Measurements from ENCODE around the gene C2CD5.
A peak's percentile ranks its signal among the peaks of the same experiment; 100 is the strongest.
"Not testable (repeated sequence)": the region's sequence is repeated elsewhere in the genome, so short reads cannot be mapped to it uniquely, and the experiment has no call there.

C2CD5 gene

GRCh38 chr12:22544038-22544979 is at the start of gene C2CD5:
TSS of gene C2CD5 (minus strand) at chr12:22544542. CDS start at chr12:22544150, 392 bp downstream.
- DNase-seq (ENCODE audit: low spot score), result peak; percentile 98

DNA sequence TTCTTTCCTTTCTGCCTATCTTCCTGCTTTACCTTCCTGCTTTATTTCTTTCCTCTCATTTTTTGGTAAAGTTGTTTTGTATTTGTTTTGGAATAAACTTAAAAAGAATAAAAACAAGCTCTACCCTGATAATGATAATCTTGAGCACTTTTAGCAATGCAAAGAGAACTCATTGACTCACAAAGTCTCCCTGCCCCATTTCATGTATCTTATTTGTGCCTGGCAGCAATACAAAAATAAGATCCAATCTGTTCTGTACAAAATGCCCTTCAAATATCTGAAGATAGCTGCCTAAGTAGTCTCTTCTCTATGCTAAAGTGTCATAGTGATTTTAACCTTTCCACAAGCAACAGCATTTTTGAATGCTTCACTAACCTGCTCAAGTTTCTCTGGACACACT is 49.5 kb upstream of the C2CD5 start:
- no peak for DNase-seq (ENCODE audit: low spot score)

- peak; percentile 3 for DNase-seq (ENCODE audit: low spot score)
Measured at GRCh38 chr12:22588817-22589216, 44.5 kb upstream of the C2CD5 start.

GRCh38 chr12:22578328-22578727 is 34.0 kb upstream of the C2CD5 start:
- DNase-seq (ENCODE audit: low spot score), result no peak

GRCh38 chr12:22577667-22578066 is 33.3 kb upstream of the C2CD5 start:
- DNase-seq (ENCODE audit: low spot score), result no peak

- DNase-seq (ENCODE audit: low spot score), result no peak
Measured at GRCh38 chr12:22576473-22576872, 32.1 kb upstream of the C2CD5 start.

GRCh38 chr12:22576065-22576464 is 31.7 kb upstream of the C2CD5 start:
- no peak for DNase-seq (ENCODE audit: low spot score)

DNA sequence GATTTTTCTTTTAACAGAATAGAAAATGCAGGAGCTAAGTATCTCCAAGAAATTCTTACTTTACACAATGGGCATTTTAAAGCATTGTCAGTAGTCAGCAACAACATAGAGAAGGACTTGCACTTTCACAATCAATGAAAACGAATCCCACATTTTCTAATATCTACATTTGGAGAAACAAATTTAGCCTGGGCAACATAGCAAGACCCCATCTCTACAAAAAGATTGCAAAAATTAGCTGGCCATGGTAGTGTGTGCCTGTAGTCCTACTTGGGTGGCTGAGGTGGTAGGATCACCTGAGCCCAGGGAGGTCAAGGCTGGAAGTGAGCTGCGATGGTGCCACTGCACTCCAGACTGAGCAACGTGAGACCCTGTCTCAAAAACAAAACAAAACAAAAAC is 30.6 kb upstream of the C2CD5 start:
- DNase-seq (ENCODE audit: low spot score), result no peak

DNA sequence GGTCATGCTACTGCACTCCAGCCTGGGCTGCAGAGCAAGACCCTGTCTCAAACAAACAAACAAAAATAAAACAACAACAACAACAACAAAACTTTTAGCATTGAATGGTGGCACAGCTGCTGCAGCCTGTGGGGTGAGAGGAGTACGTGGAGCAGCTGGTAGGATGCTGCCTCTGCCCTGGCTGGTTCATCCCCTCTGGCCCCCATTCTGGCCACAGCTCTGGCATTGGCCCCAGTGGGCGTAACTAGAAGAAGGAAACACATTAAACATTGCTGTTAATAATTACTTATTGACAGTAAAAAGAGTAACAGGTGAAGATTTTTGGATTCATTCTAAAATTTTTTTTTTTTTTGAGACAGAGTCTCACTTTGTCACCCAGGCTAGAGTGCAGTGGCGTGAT is 28.8 kb upstream of the C2CD5 start:
- DNase-seq (ENCODE audit: low spot score), result no peak

DNA sequence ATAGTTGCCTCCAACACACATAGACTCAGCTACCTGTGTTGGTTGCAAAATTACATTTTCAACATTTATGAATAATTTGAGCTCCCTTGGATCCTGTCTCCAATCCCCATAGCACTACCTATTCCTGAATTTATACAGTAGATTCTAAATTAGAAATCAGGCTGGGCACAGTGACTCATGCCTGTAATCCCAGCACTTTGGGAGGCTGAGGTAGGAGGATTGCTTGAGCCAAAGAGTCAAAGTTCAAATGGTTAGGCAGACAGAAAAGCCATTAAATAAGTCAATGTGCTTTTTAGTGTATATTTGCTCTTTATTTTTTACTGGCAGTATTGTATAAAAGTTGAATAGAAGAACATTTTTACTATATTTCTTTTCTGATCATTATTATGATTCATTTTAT is 24.9 kb upstream of the C2CD5 start:
- no peak for DNase-seq (ENCODE audit: low spot score)

GRCh38 chr12:22562036-22563028 is 18.0 kb upstream of the C2CD5 start:
- DNase-seq (ENCODE audit: low spot score), result no peak

GRCh38 chr12:22554750-22555149 is 10.4 kb upstream of the C2CD5 start:
- DNase-seq (ENCODE audit: low spot score), result not testable (repeated sequence)

GRCh38 chr12:22551624-22552023 is 7.3 kb upstream of the C2CD5 start:
- no peak for DNase-seq (ENCODE audit: low spot score)

GRCh38 chr12:22545255-22545654 is 913 bp upstream of the C2CD5 start:
- no peak for DNase-seq (ENCODE audit: low spot score)

DNA sequence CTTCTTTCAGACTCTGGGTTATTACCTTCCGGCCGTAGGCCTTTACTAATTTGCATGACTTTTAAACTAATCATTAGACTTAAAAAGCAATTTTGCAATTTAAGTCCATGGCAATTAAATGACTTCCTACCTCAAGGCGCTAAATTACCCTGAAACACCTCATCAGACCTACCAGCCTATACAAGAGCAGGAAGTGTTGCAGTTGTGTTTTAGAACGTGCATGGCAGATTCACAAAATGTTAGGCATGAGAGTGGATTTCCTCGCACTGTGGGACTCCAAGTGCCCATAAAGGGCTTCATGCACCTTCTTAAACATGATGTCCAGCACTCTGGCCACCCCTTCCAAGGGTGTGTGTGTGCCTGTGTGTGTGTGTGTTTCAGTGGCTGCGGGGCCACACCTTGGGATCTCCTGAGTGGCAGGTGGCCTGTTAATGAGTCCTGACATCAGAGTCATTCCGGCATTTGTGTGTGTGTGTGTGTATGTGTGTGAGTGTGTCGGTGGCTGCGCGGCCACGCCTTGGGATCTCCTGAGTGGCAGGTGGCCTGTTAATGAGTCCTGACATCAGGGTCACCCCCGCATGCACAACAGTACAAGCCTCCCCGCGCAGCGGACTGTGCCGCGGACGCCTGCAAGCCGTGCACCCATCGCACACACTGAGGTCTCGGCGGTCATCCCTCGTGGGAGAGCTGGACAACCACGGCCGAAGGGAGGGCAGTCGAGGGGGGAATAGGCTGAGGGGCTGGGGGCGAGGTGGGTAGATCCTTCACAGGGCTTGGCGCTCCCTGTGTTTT is 900 bp downstream of the C2CD5 start:
- DNase-seq (ENCODE audit: low spot score), result peak; percentile 70

DNA sequence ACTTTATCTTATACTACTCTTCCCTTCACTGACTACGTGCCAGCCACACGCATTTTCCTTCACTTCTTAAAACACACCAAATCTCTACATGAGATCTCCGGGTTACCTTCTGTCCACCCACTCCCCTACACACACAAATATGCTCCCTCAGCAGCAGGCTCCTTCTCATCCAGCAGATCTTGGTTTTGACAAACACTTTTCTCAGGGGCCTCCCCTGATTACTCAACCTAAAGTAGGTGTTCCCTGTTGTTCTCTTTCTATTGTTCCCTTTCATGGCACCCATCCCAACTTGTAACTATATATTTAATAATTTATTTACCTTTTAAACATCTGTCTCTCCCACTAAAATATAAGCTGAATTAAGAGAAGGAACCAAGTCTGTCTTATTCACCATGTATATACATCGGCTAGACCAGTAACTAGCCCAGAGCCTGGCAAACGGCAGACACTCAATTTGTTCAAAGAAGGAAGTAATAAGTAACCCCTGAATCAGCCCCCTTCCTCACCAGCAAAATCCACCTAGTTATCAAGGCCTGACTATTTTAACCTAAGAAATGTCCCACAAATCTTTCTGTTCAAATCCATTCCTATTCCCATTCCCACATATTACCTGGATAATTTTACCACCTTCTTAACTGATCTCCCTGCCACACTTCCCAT is 2.7 kb downstream of the C2CD5 start:
- no peak for DNase-seq (ENCODE audit: low spot score)

- DNase-seq (ENCODE audit: low spot score), result peak; percentile 32
Measured at GRCh38 chr12:22539055-22539454, 5.3 kb downstream of the C2CD5 start.

DNA sequence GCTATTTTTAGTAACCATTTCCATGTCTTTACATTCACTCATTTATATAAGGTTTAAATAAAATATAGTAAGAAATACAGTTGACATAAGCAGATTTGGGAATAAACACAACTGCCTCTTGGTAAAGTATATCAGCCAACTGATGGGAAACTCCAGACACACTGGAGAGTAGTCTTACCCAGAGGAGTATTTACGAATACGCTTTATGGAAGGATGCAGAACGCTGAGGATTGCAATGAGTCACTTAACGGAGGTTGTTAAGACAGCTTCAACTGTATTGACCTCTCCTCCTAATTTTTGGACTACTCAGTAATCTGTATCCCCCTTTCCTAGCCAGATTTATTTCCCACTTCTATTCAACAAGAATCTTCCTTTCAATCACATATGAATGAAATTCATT is 6.0 kb downstream of the C2CD5 start:
- DNase-seq (ENCODE audit: low spot score), result no peak

- peak; percentile 17 for DNase-seq (ENCODE audit: low spot score)
Measured at GRCh38 chr12:22536971-22537544, 7.3 kb downstream of the C2CD5 start.

GRCh38 chr12:22536346-22536945 is 7.9 kb downstream of the C2CD5 start:
- no peak for DNase-seq (ENCODE audit: low spot score)
